Stimulated activated CD4-positive, alpha-beta T cell treated with anti-CD3 and anti-CD28 coated beads, Interleukin-4, amount 100 ng/mL, for 1 hour (primary cell): ENCODE results near the gene SLAMF1.
"Not testable (repeated sequence)": the region's sequence is repeated elsewhere in the genome, so short reads cannot be mapped to it uniquely, and the experiment has no call there.

Experiments used
- DNase-seq: peaks from one replicate; pipeline ENCODE4 v3.0.0-alpha.2; 2020

Gene SLAMF1

GRCh38 chr1:160664573-160665051 lies 17.8 kb upstream of the SLAMF1 start:
- no peak for DNase-seq

DNA sequence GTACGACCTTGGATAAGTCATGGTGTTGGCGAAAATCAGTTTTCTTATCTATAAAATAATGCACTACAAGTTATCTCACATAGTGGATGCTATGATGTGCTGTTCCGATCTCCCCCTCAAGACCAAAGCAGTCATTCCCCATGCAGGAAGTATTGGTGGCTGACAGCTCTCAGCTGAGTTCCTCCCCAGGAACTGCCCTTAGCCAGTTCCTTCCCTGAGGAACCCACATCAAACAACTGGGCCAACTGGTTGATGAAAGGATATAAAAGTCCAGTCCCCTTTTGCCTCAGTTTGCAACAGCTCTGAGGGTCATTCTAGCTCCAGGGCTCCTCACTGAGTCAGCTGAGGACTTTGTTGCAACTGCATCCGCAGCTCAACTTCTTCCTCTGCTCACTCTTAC lies 16.1 kb upstream of the SLAMF1 start:
- DNase-seq: no peak

DNA sequence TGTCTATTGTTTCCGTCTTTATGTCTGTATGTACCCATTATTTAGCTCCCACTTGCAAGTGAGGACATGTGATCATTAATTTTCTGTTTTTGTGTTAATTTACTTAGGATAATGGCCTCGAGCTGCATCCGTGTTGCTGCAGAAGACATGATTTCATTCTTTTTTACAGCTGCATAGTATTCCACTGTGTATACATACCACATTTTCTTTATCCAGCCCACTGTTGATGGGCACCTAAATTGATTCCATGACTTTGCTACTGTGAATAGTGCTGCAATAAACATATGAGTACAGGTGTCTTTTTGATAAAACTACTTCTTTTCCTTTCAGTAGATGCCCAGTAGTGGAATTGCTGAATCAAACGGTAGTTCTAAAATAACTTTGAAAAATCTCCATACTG lies 12.7 kb upstream of the SLAMF1 start:
- no peak for DNase-seq

GRCh38 chr1:160658814-160659193 lies 12.0 kb upstream of the SLAMF1 start:
- no peak for DNase-seq

GRCh38 chr1:160658162-160658813 lies 11.4 kb upstream of the SLAMF1 start:
- DNase-seq: no peak

DNA sequence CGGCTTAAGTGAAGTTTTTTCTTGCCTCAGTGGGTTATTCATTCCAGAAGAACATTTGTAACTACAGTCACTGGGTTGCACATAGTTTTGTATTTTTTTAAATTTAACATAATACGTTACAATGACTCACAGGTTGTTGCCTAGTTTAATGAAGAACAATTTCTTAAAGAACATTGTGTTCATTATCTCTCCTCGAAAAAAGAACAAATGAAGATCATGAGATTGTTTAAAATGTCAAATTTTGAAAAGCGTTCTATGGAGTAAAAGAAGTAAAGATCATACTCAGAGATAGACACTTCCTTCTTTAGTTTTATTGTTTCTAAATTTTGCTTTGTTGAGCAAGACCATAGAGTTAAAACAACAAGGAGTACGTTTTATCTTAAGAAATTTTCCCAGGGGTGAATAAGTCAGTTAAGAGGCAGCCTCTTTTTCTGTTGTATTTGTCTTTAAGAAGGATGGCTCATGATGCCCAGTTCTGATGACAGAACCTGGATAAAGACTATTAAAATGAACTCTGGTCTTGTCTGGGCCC lies 10.5 kb upstream of the SLAMF1 start:
- DNase-seq: no peak

DNA sequence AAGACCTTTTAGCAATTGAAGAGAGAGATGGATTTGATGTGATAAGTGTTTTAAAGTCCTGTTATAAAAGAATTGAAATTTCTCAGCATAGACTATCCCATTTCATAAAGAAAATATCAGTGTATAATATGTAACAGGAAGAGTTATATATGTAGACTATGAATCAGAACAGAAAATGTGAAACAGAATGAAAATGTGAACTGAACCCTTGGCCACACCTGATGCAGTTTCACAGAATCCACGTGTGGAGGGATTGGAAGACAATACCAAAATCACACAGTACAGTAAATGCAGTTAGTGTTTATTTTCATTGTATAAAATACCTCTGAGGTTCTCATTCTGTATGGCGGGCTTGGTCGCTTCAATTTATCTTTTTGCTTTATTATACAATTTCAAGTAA lies 9.9 kb upstream of the SLAMF1 start:
- DNase-seq: no peak

GRCh38 chr1:160653620-160654016 lies 6.8 kb upstream of the SLAMF1 start:
- no peak for DNase-seq

DNA sequence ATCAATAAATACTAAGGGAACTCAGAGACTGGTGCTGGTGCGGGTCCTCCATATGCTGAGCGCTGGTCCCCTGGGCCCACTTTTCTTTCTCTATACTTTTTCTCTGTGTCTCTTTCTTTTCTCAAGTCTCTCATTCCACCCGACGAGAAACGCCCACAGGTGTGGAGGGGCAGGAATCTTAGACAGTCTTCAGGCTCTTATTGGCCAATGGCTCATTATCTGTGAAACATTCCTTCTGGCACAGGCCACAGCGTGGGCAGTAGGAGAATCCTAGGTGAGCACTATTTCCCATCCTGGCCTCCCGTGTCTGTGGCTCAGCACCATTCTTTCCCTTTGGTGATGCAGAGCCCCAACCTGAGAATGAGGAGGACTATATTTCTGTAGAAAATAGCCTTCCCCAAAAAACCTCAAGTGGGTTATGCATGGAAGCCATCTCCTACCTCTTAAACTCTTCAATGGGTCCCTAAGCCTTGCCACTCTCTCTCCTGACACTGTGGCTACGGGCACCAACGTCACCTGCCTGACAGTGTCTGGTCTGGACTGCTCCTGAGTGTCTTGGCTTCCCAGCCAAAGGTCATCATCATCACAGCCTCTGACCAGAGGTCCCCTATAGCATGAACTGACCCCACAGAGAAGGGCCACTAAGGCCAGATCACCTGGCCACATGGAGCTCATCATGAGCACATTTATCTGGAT lies 6.2 kb upstream of the SLAMF1 start:
- no peak for DNase-seq

DNA sequence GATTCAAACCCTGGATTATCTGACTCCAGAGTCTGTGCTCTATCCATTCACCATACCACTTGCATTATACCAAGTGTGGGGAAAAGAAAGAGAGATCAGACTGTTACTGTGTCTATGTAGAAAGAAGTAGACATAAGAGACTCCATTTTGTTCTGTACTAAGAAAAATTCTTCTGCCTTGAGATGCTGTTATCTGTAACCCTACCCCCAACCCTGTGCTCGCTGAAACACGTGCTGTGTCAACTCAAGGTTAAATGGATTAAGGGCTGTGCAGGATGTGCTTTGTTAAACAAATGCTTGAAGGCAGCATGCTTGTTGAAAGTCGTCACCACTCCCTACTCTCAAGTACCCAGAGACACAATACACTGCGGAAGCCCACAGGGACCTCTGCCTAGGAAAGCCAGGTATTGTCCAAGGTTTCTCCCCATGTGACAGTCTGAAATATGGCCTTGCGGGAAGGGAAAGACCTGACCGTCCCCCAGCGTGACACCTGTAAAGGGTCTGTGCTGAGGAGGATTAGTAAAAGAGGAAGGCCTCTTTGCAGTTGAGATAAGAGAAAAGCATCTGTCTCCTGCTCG lies 5.3 kb upstream of the SLAMF1 start:
- DNase-seq: not testable (repeated sequence)

- DNase-seq: no peak
Measured at GRCh38 chr1:160651433-160652064, 4.7 kb upstream of the SLAMF1 start.

- no peak for DNase-seq
Measured at GRCh38 chr1:160647329-160647720, 481 bp upstream of the SLAMF1 start.

- no peak for DNase-seq
Measured at GRCh38 chr1:160646180-160646579, 664 bp downstream of the SLAMF1 start.

DNA sequence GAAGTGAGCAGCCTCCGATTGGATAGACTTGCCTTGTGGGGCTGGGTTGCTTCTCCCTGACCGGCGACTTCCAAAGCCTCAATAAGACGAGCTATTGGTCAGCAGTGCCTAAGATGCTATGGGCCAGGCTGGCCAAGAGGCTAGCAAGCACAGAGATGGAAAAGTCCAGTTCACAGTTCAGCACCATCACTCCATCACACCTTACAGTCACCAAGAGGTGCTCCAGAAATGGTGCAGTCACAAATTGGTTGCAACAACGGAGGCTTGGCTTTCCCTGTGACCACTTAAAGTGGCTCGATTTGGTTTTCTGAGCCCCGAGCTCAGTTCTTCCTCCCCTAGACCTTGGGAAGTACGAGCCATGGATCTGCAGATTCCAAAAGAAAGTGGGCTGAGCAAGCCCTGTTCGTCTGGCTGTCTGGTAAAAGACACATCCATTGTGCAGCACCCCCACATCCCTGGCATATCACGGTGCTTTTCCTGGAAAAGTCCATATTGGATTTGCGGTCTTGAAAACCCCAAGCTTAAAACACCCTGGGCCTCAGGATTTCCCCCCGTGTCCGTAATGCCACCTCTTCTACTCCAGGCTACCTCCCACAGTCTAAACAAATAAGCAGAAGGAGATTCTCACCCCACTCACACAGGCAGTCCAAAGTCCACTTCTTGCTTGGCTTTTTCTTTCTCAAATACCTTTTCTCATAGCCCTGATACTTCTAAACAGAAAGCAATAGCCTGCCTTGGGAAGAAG lies 1.3 kb downstream of the SLAMF1 start:
- no peak for DNase-seq

GRCh38 chr1:160644399-160644798 lies 2.4 kb downstream of the SLAMF1 start:
- no peak for DNase-seq

- no peak for DNase-seq
Measured at GRCh38 chr1:160643138-160643537, 3.7 kb downstream of the SLAMF1 start.

DNA sequence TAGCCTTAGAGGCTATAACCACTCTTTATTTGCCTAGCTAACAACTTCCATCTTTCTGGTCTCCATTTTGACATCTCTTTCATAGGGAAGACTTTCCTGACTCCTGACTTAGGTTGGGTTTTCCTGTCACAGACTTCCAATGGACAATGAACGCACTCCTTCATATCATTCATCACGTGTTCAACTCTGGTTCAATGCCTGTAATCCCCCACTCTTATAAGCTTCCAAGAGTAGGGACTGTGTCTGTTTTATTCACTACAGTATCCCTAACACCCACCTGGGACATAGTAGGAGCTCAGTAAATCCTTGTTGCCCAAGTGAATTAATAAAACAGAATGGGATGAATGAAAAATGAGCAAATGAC lies 4.6 kb downstream of the SLAMF1 start:
- no peak for DNase-seq

GRCh38 chr1:160641323-160642280 lies 5.2 kb downstream of the SLAMF1 start:
- no peak for DNase-seq

- DNase-seq: no peak
Measured at GRCh38 chr1:160640359-160641123, 6.3 kb downstream of the SLAMF1 start.

GRCh38 chr1:160639652-160640051 lies 7.2 kb downstream of the SLAMF1 start:
- DNase-seq: no peak

DNA sequence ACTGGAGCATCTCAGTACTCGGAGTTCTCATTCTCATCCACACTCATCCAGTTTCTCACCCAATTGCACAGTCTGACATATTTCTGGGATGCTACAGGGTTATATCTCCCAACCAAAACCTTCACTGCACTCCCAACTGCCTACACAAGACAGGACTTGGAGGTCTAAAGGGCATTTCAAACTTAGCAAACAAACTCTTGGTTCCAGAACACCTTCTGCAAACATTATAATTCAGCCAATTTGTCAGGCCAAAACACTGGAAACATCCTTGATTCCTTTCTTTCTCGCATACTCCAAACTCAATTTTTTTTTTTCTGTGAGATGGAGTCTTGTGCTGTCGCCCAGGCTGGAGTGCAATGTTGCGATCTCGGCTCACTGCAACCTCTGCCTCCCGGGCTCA lies 7.9 kb downstream of the SLAMF1 start:
- no peak for DNase-seq
